Measurements from ENCODE around the gene CARD10.

The CARD10 gene

DNA sequence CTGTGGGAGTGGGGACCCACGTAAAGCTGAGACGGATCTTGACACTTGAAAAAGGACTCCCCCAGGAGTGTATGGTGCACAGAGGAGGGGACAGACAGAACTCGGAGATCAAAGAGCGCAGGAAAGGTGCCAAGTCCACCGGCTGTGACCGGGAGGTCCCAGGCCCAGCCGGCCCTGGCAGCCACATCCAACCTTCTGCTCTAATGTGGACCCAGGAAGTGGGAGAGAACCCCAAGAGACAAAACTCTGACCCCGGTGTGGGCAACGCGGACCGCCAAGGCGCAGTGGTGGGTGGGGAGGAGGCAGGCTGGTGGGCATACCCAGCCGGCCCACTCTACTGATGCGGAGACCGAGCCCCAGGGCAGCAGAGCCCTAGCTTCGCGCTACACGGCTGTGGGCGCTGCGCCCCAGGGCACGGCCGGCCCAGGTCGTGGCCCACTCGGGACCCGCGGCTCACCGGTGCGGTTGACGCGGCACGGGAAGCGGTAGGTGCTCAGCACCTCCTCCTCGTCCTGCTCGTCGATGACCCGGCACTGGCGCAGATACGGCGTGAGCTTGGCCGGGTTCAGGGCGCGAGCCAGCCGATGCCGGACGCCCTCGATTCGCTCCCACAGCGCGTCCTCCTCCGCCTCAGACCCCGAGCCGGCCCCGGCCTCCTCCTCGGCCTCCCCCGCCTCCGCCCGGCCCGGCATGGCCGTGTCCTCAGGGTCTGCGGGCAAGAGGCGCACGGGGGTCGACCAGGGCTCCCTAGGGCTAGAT lies 527 bp downstream of the CARD10 start:
- peaks cover 8% of the 10 kb centered on the region for H3K4me1 Mint-ChIP-seq
- H3K36me3 Mint-ChIP-seq, result no peaks in the 10 kb centered on the region
- peak overlapping the region; percentile 85 for H3K4me3 Mint-ChIP-seq
- peak overlapping the region; percentile 51 for H3K27ac Mint-ChIP-seq
- no peaks in the 10 kb centered on the region for H3K9me3 Mint-ChIP-seq
- H3K27me3 Mint-ChIP-seq, result peaks cover 18% of the 10 kb centered on the region

DNA sequence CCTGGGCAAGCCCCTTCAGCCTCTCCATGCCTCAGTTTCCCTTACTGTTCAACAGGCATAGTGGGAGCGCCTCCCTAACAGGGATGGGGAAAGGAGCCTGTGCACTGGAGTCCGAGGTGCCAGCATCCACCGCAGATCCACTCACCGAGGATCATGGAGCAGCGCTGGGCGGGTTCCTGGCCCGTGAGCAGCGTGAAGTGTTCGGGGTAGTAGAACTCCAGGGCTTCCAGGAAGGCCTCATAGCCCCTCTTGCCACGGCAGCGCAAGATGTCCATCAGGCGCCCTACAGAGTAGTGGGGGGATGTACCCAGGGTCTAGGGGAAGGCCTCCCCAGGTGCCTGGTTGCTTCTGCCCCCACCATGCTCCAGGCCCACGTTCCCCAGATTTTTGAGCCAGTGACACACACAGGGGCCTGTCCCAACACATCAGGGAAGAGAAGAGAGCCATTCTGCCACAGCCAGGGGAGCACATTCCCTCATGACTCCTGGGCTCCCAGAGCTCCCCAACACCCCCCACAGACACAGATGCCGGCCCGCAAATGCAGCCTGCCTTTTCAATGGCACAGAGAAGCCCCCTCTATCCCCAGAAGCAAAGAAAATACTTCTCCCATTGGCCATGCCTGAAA lies 1.3 kb downstream of the CARD10 start:
- Mint-ChIP-seq H3K27ac (no peak overlapping the region), H3K27me3 (peaks cover 18% of the 10 kb centered on the region), H3K4me3 (peak overlapping the region; percentile 85), H3K4me1 (peaks cover 8% of the 10 kb centered on the region), H3K36me3 (no peaks in the 10 kb centered on the region), H3K9me3 (no peaks in the 10 kb centered on the region)

DNA sequence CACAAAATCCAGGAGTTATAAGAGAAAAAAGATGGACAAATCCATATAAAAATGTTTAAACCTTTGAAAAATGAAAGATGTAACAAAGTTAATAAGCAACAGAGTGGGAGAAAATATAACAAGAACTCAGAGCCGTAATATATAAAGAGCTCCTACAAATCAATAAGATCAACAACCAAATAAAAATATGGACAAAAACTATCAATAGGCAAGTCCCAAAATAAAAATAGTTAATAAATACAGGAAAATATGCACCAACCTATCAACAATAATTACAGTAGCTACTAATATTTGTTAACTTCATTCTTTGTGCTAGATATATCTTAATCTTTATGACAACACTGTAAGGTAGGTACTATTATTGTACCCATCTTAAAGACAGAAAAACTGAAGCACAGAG lies 2.8 kb downstream of the CARD10 start:
- peaks cover 11% of the 10 kb centered on the region for H3K27me3 Mint-ChIP-seq
- H3K9me3 Mint-ChIP-seq, result no peaks in the 10 kb centered on the region
- no peak overlapping the region for H3K4me3 Mint-ChIP-seq
- H3K36me3 Mint-ChIP-seq, result no peaks in the 10 kb centered on the region
- H3K27ac Mint-ChIP-seq, result no peak overlapping the region
- peaks cover 8% of the 10 kb centered on the region for H3K4me1 Mint-ChIP-seq

DNA sequence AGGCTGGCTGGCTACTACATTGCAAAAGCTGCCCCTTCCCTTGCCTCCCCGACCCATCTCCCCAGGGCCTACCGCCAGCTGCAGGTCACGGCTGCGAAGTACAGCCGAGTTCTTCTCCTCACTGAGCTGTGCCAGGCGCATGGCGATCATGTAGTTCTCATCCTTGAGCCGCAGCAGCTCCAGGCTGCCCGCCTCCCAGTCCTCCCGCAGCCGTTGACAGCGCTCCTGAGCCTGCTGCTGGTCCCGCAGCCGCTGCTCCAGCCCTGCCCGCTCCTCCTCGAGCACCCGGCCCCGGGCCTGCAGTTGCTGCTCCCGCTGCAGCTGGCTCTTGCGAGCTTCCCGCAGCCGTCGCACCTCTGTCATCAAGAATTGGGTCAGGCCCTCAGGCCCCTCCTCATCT lies 3.3 kb downstream of the CARD10 start:
- H3K4me1 Mint-ChIP-seq, result peaks cover 8% of the 10 kb centered on the region
- no peak overlapping the region for H3K27ac Mint-ChIP-seq
- peaks cover 7% of the 10 kb centered on the region for H3K27me3 Mint-ChIP-seq
- no peaks in the 10 kb centered on the region for H3K9me3 Mint-ChIP-seq
- H3K4me3 Mint-ChIP-seq, result no peak overlapping the region
- no peaks in the 10 kb centered on the region for H3K36me3 Mint-ChIP-seq

DNA sequence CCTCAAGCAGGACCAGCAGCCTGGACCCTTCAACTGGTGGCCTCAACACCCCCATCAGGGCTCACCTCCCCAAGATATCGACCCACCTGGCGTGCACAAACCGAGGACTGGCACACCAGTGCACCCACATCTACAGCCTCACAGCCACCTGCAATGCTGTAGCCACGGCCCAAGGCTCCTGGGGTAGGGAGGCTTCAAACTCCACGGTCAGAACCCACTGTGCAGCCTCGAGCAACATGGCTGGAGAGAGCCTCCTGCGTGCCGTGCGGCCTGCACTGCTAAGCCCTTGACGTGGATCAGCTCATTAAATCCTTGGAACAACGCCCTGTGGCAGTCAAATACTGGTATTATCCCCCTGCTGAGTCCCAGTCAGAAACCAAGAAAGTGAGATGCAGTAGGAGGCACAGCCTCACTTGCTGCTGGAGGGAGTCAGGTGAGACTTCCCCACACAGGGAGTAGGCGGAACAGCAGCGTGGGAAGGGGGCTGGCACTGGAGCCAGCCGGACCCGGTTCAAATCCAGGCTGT lies 4.6 kb downstream of the CARD10 start:
- Mint-ChIP-seq H3K27me3 (peaks cover 6% of the 10 kb centered on the region), H3K4me3 (no peak overlapping the region), H3K36me3 (no peaks in the 10 kb centered on the region), H3K9me3 (no peaks in the 10 kb centered on the region), H3K27ac (no peak overlapping the region), H3K4me1 (peaks cover 5% of the 10 kb centered on the region)

GRCh38 chr22:37511395-37512104 lies 7.7 kb downstream of the CARD10 start:
- Mint-ChIP-seq H3K27me3 (no peaks in the 10 kb centered on the region), H3K9me3 (no peaks in the 10 kb centered on the region), H3K27ac (no peak overlapping the region), H3K4me1 (no peaks in the 10 kb centered on the region), H3K36me3 (no peaks in the 10 kb centered on the region), H3K4me3 (no peak overlapping the region)

- no peaks in the 10 kb centered on the region for H3K36me3 Mint-ChIP-seq
- H3K9me3 Mint-ChIP-seq, result no peaks in the 10 kb centered on the region
- H3K27ac Mint-ChIP-seq, result no peak overlapping the region
- H3K4me1 Mint-ChIP-seq, result no peaks in the 10 kb centered on the region
- H3K4me3 Mint-ChIP-seq, result no peak overlapping the region
- no peaks in the 10 kb centered on the region for H3K27me3 Mint-ChIP-seq
Measured at GRCh38 chr22:37510091-37510490, 9.1 kb downstream of the CARD10 start.

- Mint-ChIP-seq H3K27ac (no peak overlapping the region), H3K36me3 (no peaks in the 10 kb centered on the region), H3K4me1 (no peaks in the 10 kb centered on the region), H3K4me3 (no peak overlapping the region), H3K27me3 (no peaks in the 10 kb centered on the region), H3K9me3 (no peaks in the 10 kb centered on the region)
Measured at GRCh38 chr22:37509059-37509860, 10.0 kb downstream of the CARD10 start.

GRCh38 chr22:37508431-37508992 lies 10.7 kb downstream of the CARD10 start:
- no peaks in the 10 kb centered on the region for H3K4me1 Mint-ChIP-seq
- no peak overlapping the region for H3K27ac Mint-ChIP-seq
- H3K36me3 Mint-ChIP-seq, result no peaks in the 10 kb centered on the region
- H3K9me3 Mint-ChIP-seq, result no peaks in the 10 kb centered on the region
- no peak overlapping the region for H3K4me3 Mint-ChIP-seq
- H3K27me3 Mint-ChIP-seq, result no peaks in the 10 kb centered on the region

GRCh38 chr22:37507731-37508130 lies 11.5 kb downstream of the CARD10 start:
- Mint-ChIP-seq H3K27ac (no peak overlapping the region), H3K27me3 (no peaks in the 10 kb centered on the region), H3K36me3 (no peaks in the 10 kb centered on the region), H3K4me1 (no peaks in the 10 kb centered on the region), H3K9me3 (no peaks in the 10 kb centered on the region), H3K4me3 (no peak overlapping the region)

- H3K27ac Mint-ChIP-seq, result no peak overlapping the region
- H3K36me3 Mint-ChIP-seq, result no peaks in the 10 kb centered on the region
- H3K4me3 Mint-ChIP-seq, result no peak overlapping the region
- no peaks in the 10 kb centered on the region for H3K27me3 Mint-ChIP-seq
- H3K9me3 Mint-ChIP-seq, result no peaks in the 10 kb centered on the region
- H3K4me1 Mint-ChIP-seq, result peaks cover 13% of the 10 kb centered on the region
Measured at GRCh38 chr22:37505989-37506388, 13.2 kb downstream of the CARD10 start.

GRCh38 chr22:37505565-37505964 lies 13.7 kb downstream of the CARD10 start:
- Mint-ChIP-seq H3K27me3 (no peaks in the 10 kb centered on the region), H3K9me3 (no peaks in the 10 kb centered on the region), H3K4me3 (no peak overlapping the region), H3K36me3 (no peaks in the 10 kb centered on the region), H3K4me1 (peaks cover 13% of the 10 kb centered on the region), H3K27ac (no peak overlapping the region)

GRCh38 chr22:37504964-37505363 lies 14.3 kb downstream of the CARD10 start:
- H3K9me3 Mint-ChIP-seq, result no peaks in the 10 kb centered on the region
- no peak overlapping the region for H3K4me3 Mint-ChIP-seq
- no peaks in the 10 kb centered on the region for H3K27me3 Mint-ChIP-seq
- no peak overlapping the region for H3K27ac Mint-ChIP-seq
- peaks cover 13% of the 10 kb centered on the region for H3K4me1 Mint-ChIP-seq
- no peaks in the 10 kb centered on the region for H3K36me3 Mint-ChIP-seq

DNA sequence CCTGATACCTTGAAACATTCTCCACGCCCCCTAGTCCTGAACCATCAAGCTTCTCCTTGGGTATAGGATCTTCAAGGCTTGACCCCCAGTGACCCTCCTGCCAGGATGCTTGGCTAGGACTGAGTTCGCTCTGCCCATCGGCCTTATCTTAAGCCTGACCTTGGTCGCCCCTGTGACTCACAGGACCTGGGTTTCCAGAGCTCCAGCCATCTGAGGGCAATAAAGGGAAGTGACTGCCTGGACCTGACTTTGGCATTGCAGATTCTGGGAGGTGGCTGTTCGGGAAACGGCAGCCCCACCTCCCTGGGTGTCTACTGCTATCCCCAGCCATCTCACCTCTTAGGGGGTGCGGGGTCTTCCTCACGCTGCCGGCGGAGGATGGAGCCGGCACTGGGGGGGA lies 15.4 kb downstream of the CARD10 start:
- no peak overlapping the region for H3K4me3 Mint-ChIP-seq
- peak overlapping the region; percentile 49 for H3K27ac Mint-ChIP-seq
- no peaks in the 10 kb centered on the region for H3K9me3 Mint-ChIP-seq
- no peaks in the 10 kb centered on the region for H3K27me3 Mint-ChIP-seq
- no peaks in the 10 kb centered on the region for H3K36me3 Mint-ChIP-seq
- H3K4me1 Mint-ChIP-seq, result peaks cover 13% of the 10 kb centered on the region

- no peaks in the 10 kb centered on the region for H3K27me3 Mint-ChIP-seq
- peaks cover 13% of the 10 kb centered on the region for H3K4me1 Mint-ChIP-seq
- H3K4me3 Mint-ChIP-seq, result no peak overlapping the region
- H3K9me3 Mint-ChIP-seq, result no peaks in the 10 kb centered on the region
- peak overlapping the region; percentile 49 for H3K27ac Mint-ChIP-seq
- H3K36me3 Mint-ChIP-seq, result no peaks in the 10 kb centered on the region
Measured at GRCh38 chr22:37503183-37503683, 16.0 kb downstream of the CARD10 start.

Measured in activated naive CD4-positive, alpha-beta T cell treated with anti-CD3 and anti-CD28 coated beads, Interleukin-2, amount 50 U/mL, for 24 hours (primary cell).